ENCODE data around the gene PUS7. TPM values are rescaled to one million over a fixed set of nuclear protein-coding genes. Genes with fewer than 3 reads are reported as not detected.

PUS7 gene
- total RNA-seq, 1 experiment from 2014 or later = 30.7 TPM

GRCh38 chr7:105473163-105473562 is 48.9 kb downstream of the PUS7 start:
- TF ChIP-seq SIN3A (IDR thresholded peaks at IDR 0.05; ENCODE audit: borderline replicate concordance, insufficient read depth, low read depth, low read length) = no peak
- TF ChIP-seq TCF7L2 (IDR thresholded peaks at IDR 0.05; ENCODE audit: low read depth, low read length) = no peak
- TF ChIP-seq REST (IDR thresholded peaks at IDR 0.05; ENCODE audit: insufficient read depth in 1 of 2, low read depth in 2 of 2, low read length in 1 of 2) = no peak
- TF ChIP-seq, protein P1, sequence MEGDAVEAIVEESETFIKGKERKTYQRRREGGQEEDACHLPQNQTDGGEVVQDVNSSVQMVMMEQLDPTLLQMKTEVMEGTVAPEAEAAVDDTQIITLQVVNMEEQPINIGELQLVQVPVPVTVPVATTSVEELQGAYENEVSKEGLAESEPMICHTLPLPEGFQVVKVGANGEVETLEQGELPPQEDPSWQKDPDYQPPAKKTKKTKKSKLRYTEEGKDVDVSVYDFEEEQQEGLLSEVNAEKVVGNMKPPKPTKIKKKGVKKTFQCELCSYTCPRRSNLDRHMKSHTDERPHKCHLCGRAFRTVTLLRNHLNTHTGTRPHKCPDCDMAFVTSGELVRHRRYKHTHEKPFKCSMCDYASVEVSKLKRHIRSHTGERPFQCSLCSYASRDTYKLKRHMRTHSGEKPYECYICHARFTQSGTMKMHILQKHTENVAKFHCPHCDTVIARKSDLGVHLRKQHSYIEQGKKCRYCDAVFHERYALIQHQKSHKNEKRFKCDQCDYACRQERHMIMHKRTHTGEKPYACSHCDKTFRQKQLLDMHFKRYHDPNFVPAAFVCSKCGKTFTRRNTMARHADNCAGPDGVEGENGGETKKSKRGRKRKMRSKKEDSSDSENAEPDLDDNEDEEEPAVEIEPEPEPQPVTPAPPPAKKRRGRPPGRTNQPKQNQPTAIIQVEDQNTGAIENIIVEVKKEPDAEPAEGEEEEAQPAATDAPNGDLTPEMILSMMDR (IDR thresholded peaks at IDR 0.05) = no peak
- TF ChIP-seq POLR2AphosphoS5 (IDR thresholded peaks at IDR 0.05; ENCODE audit: low read depth, low read length) = no peak
- no peaks in the 10 kb centered on the region for H3K4me1 ChIP-seq (ENCODE audit: control insufficient read depth, insufficient read depth, low read length)
- ATAC-seq (no peak), DNase-seq (ENCODE audit: low read depth, low spot score) (no peak)
- CTCF ChIA-PET = no interaction called here
- H3K27me3 ChIP-seq (ENCODE audit: control insufficient read depth, insufficient read depth, low read length) = no peaks in the 10 kb centered on the region
- no peaks in the 10 kb centered on the region for H3K9me3 ChIP-seq (ENCODE audit: control insufficient read depth, insufficient read depth, low read depth, low read length)
- H3K36me3 ChIP-seq (ENCODE audit: control insufficient read depth, insufficient read depth, low read length) = no peaks in the 10 kb centered on the region; the same call in 1 of the 2 replicates
- no peak overlapping the region for H3K27ac ChIP-seq (ENCODE audit: low read length)
- POLR2A ChIA-PET = interaction anchor here (0.6 kb wide), 1 partner anchor 72 kb away, joined by 14 read pairs; no protein-coding TSS in a partner anchor
- intact Hi-C loops (cut with micrococcal nuclease; ENCODE audit: unreplicated experiment) = no loop called here
- in situ Hi-C loops (cut with HindIII; ENCODE audit: low pct_unique_long_range_greater_than_20kb, low sequenced_read_pairs) = no loop called here
- no TSS peak for BruUV-seq (replicated peaks)
- no peak overlapping the region for H3K4me3 ChIP-seq (ENCODE audit: low read depth in 2 of 2, low read length in 2 of 2)

- Histone ChIP-seq H3K36me3 (ENCODE audit: control insufficient read depth, insufficient read depth, low read length) (no peaks in the 10 kb centered on the region; the same call in 1 of the 2 replicates), H3K27me3 (ENCODE audit: control insufficient read depth, insufficient read depth, low read length) (no peaks in the 10 kb centered on the region), H3K27ac (ENCODE audit: low read length) (no peak overlapping the region), H3K4me3 (ENCODE audit: low read depth in 2 of 2, low read length in 2 of 2) (no peak overlapping the region), H3K9me3 (ENCODE audit: control insufficient read depth, insufficient read depth, low read depth, low read length) (no peaks in the 10 kb centered on the region), H3K4me1 (ENCODE audit: control insufficient read depth, insufficient read depth, low read length) (no peaks in the 10 kb centered on the region)
- in situ Hi-C loops (cut with HindIII; ENCODE audit: low pct_unique_long_range_greater_than_20kb, low sequenced_read_pairs) (no loop called here), intact Hi-C loops (cut with micrococcal nuclease; ENCODE audit: unreplicated experiment) (no loop called here)
- no TSS peak for BruUV-seq (replicated peaks)
- CTCF ChIA-PET = interaction anchor here (0.6 kb wide), 1 partner anchor 36 kb away, joined by 4 read pairs; no protein-coding TSS in a partner anchor
- no peak for TF ChIP-seq TCF7L2 (IDR thresholded peaks at IDR 0.05; ENCODE audit: low read depth, low read length)
- TF ChIP-seq SIN3A (IDR thresholded peaks at IDR 0.05; ENCODE audit: borderline replicate concordance, insufficient read depth, low read depth, low read length) = no peak
- TF ChIP-seq POLR2AphosphoS5 (IDR thresholded peaks at IDR 0.05; ENCODE audit: low read depth, low read length) = no peak
- TF ChIP-seq, protein P1 (IDR thresholded peaks at IDR 0.05) = no peak
- no peak for TF ChIP-seq REST (IDR thresholded peaks at IDR 0.05; ENCODE audit: insufficient read depth in 1 of 2, low read depth in 2 of 2, low read length in 1 of 2)
- POLR2A ChIA-PET = no interaction called here
- ATAC-seq = no peak
- no peak for DNase-seq (ENCODE audit: low read depth, low spot score)
Observed at GRCh38 chr7:105470846-105471245, 51.2 kb downstream of the PUS7 start.
